ENCODE results near the gene BCAS4.
"Not testable (repeated sequence)": the region's sequence is repeated elsewhere in the genome, so short reads cannot be mapped to it uniquely, and the experiment has no call there.

The BCAS4 gene

GRCh38 chr20:50777373-50777772, 17.5 kb upstream of the BCAS4 start:
- Histone ChIP-seq H3K9me3 (replicated peaks in 1 of 2; ENCODE audit: control insufficient read depth in 2 of 2, insufficient read depth in 1 of 2, low read depth in 1 of 2, low read length in 2 of 2) (no peaks in the 10 kb centered on the region), H3K27me3 (ENCODE audit: control insufficient read depth in 3 of 3, insufficient read depth in 3 of 3, low read depth in 1 of 3, low read length in 3 of 3) (no peaks in the 10 kb centered on the region), H3K18ac (ENCODE audit: low read length) (no peak overlapping the region), H2BK15ac (ENCODE audit: low read length) (no peak overlapping the region), H2AFZ (ENCODE audit: low read length) (no peak overlapping the region), H3K4me1 (ENCODE audit: control insufficient read depth in 2 of 2, insufficient read depth in 1 of 2, low read depth in 1 of 2, low read length in 2 of 2) (peaks cover 0 to 3% of the 10 kb centered on the region in 2 donors), H3K4ac (ENCODE audit: low read length) (no peak overlapping the region), H3K14ac (ENCODE audit: low read length) (no peak overlapping the region), H4K91ac (ENCODE audit: low read depth, low read length, poor library complexity) (no peak overlapping the region), H3K4me3 (ENCODE audit: low read length in 2 of 2) (no peak overlapping the region), H2BK120ac (ENCODE audit: low read depth, low read length) (no peak overlapping the region), H4K8ac (ENCODE audit: low read depth, low read length) (no peak overlapping the region), H3K36me3 (replicated peaks in 1 of 2; ENCODE audit: control insufficient read depth in 2 of 2, insufficient read depth in 2 of 2, low read length in 2 of 2) (no peaks in the 10 kb centered on the region), H3K23ac (ENCODE audit: low read depth, low read length, poor library complexity) (no peak overlapping the region), H2AK5ac (ENCODE audit: low read depth, low read length) (no peak overlapping the region), H3K4me2 (ENCODE audit: insufficient read depth, low read length, poor library complexity, severe bottlenecking) (no peak overlapping the region), H3K79me1 (ENCODE audit: low read depth, low read length) (no peaks in the 10 kb centered on the region), H3K9ac (ENCODE audit: low read depth, low read length, poor library complexity) (no peak overlapping the region), H2BK5ac (ENCODE audit: low read length) (no peak overlapping the region), H3K27ac (replicated peaks; ENCODE audit: low read length) (no peak overlapping the region), H2BK12ac (ENCODE audit: low read length) (no peak overlapping the region)
- DNase-seq (ENCODE audit: low spot score) = no peak
- WGBS, 2 donors (ENCODE audit: extremely low coverage in 2 of 2, insufficient read length in 2 of 2, insufficient replicate concordance in 1 of 2) = no CpG with 5 or more reads among the region's 2 CpGs

DNA sequence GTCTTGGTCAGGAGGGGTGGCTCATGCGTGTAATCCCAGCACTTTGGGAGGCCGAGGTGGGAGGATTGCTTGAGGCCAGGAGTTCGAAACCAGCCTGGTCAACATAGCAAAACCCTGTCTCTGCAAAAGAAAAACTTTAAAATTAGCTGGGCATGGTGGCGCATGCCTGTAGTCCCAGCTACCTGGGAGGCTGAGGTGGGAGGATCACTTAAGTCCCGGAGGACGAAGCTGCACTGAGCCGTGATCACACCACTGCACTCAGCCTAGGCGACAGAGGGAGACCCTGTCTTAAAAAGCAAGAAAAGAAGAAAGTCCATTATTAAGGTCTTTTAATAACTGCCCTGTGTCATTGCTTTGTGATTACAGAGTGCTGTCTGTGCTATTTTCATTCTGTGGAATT, 15.9 kb upstream of the BCAS4 start:
- H4K91ac ChIP-seq (ENCODE audit: low read depth, low read length, poor library complexity); DNase-seq (ENCODE audit: low spot score); H2BK5ac ChIP-seq (ENCODE audit: low read length); H3K9me3 ChIP-seq (replicated peaks in 1 of 2; ENCODE audit: control insufficient read depth in 2 of 2, insufficient read depth in 1 of 2, low read depth in 1 of 2, low read length in 2 of 2); H2BK15ac ChIP-seq (ENCODE audit: low read length); H2AFZ ChIP-seq (ENCODE audit: low read length); H3K27ac ChIP-seq (replicated peaks; ENCODE audit: low read length); H2AK5ac ChIP-seq (ENCODE audit: low read depth, low read length); H2BK12ac ChIP-seq (ENCODE audit: low read length); H3K36me3 ChIP-seq (replicated peaks in 1 of 2; ENCODE audit: control insufficient read depth in 2 of 2, insufficient read depth in 2 of 2, low read length in 2 of 2); H3K27me3 ChIP-seq (ENCODE audit: control insufficient read depth in 3 of 3, insufficient read depth in 3 of 3, low read depth in 1 of 3, low read length in 3 of 3); H3K4me2 ChIP-seq (ENCODE audit: insufficient read depth, low read length, poor library complexity, severe bottlenecking); H3K79me1 ChIP-seq (ENCODE audit: low read depth, low read length); H2BK120ac ChIP-seq (ENCODE audit: low read depth, low read length); H3K4ac ChIP-seq (ENCODE audit: low read length); H3K4me3 ChIP-seq (ENCODE audit: low read length in 2 of 2); H3K18ac ChIP-seq (ENCODE audit: low read length); H3K9ac ChIP-seq (ENCODE audit: low read depth, low read length, poor library complexity); H3K23ac ChIP-seq (ENCODE audit: low read depth, low read length, poor library complexity); H3K4me1 ChIP-seq (ENCODE audit: control insufficient read depth in 2 of 2, insufficient read depth in 1 of 2, low read depth in 1 of 2, low read length in 2 of 2); H4K8ac ChIP-seq (ENCODE audit: low read depth, low read length); H3K14ac ChIP-seq (ENCODE audit: low read length): not testable (repeated sequence)
- no CpG with 5 or more reads among the region's 8 CpGs for WGBS, 2 donors (ENCODE audit: extremely low coverage in 2 of 2, insufficient read length in 2 of 2, insufficient replicate concordance in 1 of 2)

DNA sequence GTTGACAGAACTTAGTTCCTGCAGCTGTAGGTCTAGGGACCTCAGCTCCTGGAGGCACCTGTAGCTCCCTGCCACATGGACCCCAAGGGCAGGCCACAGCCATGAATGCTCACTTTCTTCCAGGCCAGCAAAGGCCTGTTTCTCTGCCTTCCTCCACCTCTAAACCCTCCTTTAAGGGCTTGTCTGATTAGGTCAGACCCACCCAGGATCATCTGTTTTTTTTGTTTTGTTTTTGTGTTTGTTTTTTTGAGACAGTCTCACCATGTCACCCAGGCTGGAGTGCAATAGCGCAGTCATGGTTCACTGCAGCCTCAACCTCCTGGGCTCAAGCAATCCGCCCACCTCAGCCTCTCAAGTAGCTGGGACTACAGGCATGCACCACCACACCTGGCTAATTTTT, 11.5 kb upstream of the BCAS4 start:
- no peak overlapping the region for H2AFZ ChIP-seq (ENCODE audit: low read length)
- H3K27ac ChIP-seq (replicated peaks; ENCODE audit: low read length) = no peak overlapping the region
- H3K4me2 ChIP-seq (ENCODE audit: insufficient read depth, low read length, poor library complexity, severe bottlenecking) = no peak overlapping the region
- no peak overlapping the region for H3K9ac ChIP-seq (ENCODE audit: low read depth, low read length, poor library complexity)
- H4K8ac ChIP-seq (ENCODE audit: low read depth, low read length) = no peak overlapping the region
- no peak overlapping the region for H3K4me3 ChIP-seq (ENCODE audit: low read length in 2 of 2)
- H3K79me1 ChIP-seq (ENCODE audit: low read depth, low read length) = no peaks in the 10 kb centered on the region
- H3K4ac ChIP-seq (ENCODE audit: low read length) = no peak overlapping the region
- H3K36me3 ChIP-seq (replicated peaks in 1 of 2; ENCODE audit: control insufficient read depth in 2 of 2, insufficient read depth in 2 of 2, low read length in 2 of 2) = no peaks in the 10 kb centered on the region
- peaks cover 0 to under 1% of the 10 kb centered on the region in 2 donors for H3K4me1 ChIP-seq (ENCODE audit: control insufficient read depth in 2 of 2, insufficient read depth in 1 of 2, low read depth in 1 of 2, low read length in 2 of 2)
- no peak overlapping the region for H2BK12ac ChIP-seq (ENCODE audit: low read length)
- no peak overlapping the region for H2AK5ac ChIP-seq (ENCODE audit: low read depth, low read length)
- H3K14ac ChIP-seq (ENCODE audit: low read length) = no peak overlapping the region
- H2BK120ac ChIP-seq (ENCODE audit: low read depth, low read length) = no peak overlapping the region
- H2BK15ac ChIP-seq (ENCODE audit: low read length) = no peak overlapping the region
- H4K91ac ChIP-seq (ENCODE audit: low read depth, low read length, poor library complexity) = no peak overlapping the region
- H3K9me3 ChIP-seq (replicated peaks in 1 of 2; ENCODE audit: control insufficient read depth in 2 of 2, insufficient read depth in 1 of 2, low read depth in 1 of 2, low read length in 2 of 2) = peaks cover 0 to 2% of the 10 kb centered on the region in 2 donors
- WGBS, 2 donors (ENCODE audit: extremely low coverage in 2 of 2, insufficient read length in 2 of 2, insufficient replicate concordance in 1 of 2) = no CpG with 5 or more reads among the region's 2 CpGs
- H3K18ac ChIP-seq (ENCODE audit: low read length) = no peak overlapping the region
- no peak for DNase-seq (ENCODE audit: low spot score)
- H2BK5ac ChIP-seq (ENCODE audit: low read length) = no peak overlapping the region
- peaks cover 0 to 2% (median 0%) of the 10 kb centered on the region in 3 experiments for H3K27me3 ChIP-seq (ENCODE audit: control insufficient read depth in 3 of 3, insufficient read depth in 3 of 3, low read depth in 1 of 3, low read length in 3 of 3)
- H3K23ac ChIP-seq (ENCODE audit: low read depth, low read length, poor library complexity) = no peak overlapping the region

DNA sequence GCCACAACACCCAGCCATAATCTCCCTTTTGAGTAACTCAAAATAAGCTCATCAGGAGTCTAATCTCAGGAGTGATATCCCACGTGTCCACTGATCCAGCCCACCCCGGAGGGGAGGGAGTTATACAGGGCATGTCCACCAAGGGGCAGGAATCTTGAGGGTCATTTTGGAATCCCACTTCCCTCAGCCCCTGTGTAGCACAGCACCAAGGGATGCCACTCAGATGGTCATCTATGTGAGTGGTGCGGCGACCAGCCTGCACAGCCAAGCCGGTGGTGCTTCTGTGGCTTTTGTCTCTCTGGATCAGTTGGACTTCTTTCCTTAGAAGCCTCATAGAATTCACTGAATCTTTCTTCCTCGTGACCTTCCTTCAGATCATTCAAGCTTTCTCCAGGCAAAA, 11.0 kb upstream of the BCAS4 start:
- Histone ChIP-seq H2AK5ac (ENCODE audit: low read depth, low read length) (no peak overlapping the region), H4K91ac (ENCODE audit: low read depth, low read length, poor library complexity) (no peak overlapping the region), H2BK12ac (ENCODE audit: low read length) (no peak overlapping the region), H3K14ac (ENCODE audit: low read length) (no peak overlapping the region), H3K4me2 (ENCODE audit: insufficient read depth, low read length, poor library complexity, severe bottlenecking) (no peak overlapping the region), H3K79me1 (ENCODE audit: low read depth, low read length) (no peaks in the 10 kb centered on the region), H3K9ac (ENCODE audit: low read depth, low read length, poor library complexity) (peak overlapping the region; percentile 34), H2AFZ (ENCODE audit: low read length) (no peak overlapping the region), H3K4ac (ENCODE audit: low read length) (no peak overlapping the region), H3K4me1 (ENCODE audit: control insufficient read depth in 2 of 2, insufficient read depth in 1 of 2, low read depth in 1 of 2, low read length in 2 of 2) (peaks cover 1 to 3% of the 10 kb centered on the region in 2 donors), H3K4me3 (ENCODE audit: low read length in 2 of 2) (no peak overlapping the region), H2BK15ac (ENCODE audit: low read length) (no peak overlapping the region), H2BK120ac (ENCODE audit: low read depth, low read length) (no peak overlapping the region), H3K27me3 (ENCODE audit: control insufficient read depth in 3 of 3, insufficient read depth in 3 of 3, low read depth in 1 of 3, low read length in 3 of 3) (peaks cover 0 to 2% (median 0%) of the 10 kb centered on the region in 3 experiments), H4K8ac (ENCODE audit: low read depth, low read length) (no peak overlapping the region), H3K9me3 (replicated peaks in 1 of 2; ENCODE audit: control insufficient read depth in 2 of 2, insufficient read depth in 1 of 2, low read depth in 1 of 2, low read length in 2 of 2) (peaks cover 0 to 2% of the 10 kb centered on the region in 2 donors), H3K23ac (ENCODE audit: low read depth, low read length, poor library complexity) (no peak overlapping the region), H3K18ac (ENCODE audit: low read length) (no peak overlapping the region), H2BK5ac (ENCODE audit: low read length) (no peak overlapping the region), H3K36me3 (replicated peaks in 1 of 2; ENCODE audit: control insufficient read depth in 2 of 2, insufficient read depth in 2 of 2, low read length in 2 of 2) (no peaks in the 10 kb centered on the region), H3K27ac (replicated peaks; ENCODE audit: low read length) (no peak overlapping the region)
- no CpG with 5 or more reads among the region's 6 CpGs for WGBS, 2 donors (ENCODE audit: extremely low coverage in 2 of 2, insufficient read length in 2 of 2, insufficient replicate concordance in 1 of 2)
- no peak for DNase-seq (ENCODE audit: low spot score)

Data from neuronal stem cell (in vitro differentiated cells).